H54 (cell line): ENCODE results near the gene CC2D2A.

Source experiments
- DNase-seq: peaks from one replicate; pipeline ENCODE4 v3.0.0; 2011; ENCODE audit warnings: low spot score, mixed read lengths; ENCODE audit not compliant: insufficient read length
- FAIRE-seq: peaks from 3 replicates; lab custom pipeline; 2011; peaks lifted over from hg19 to GRCh38; lab: Jason Lieb, UNC
- POLR2A ChIP-seq: IDR thresholded peaks from 2 replicates; pipeline ENCODE4 v1.6.1; 2011; ENCODE audit warnings: low read depth, mild to moderate bottlenecking, low read length

CC2D2A gene

GRCh38 chr4:15544248-15544729 lies 74.6 kb downstream of the CC2D2A start:
- no peak for TF ChIP-seq POLR2A
- DNase-seq (no peak), FAIRE-seq (no peak)

GRCh38 chr4:15545371-15545770 lies 75.7 kb downstream of the CC2D2A start:
- DNase-seq (no peak), FAIRE-seq (no peak)
- TF ChIP-seq POLR2A: no peak

GRCh38 chr4:15547392-15547791 lies 77.7 kb downstream of the CC2D2A start:
- no peak for DNase-seq
- no peak for TF ChIP-seq POLR2A
- FAIRE-seq: no peak

- FAIRE-seq (no peak), DNase-seq (no peak)
These were observed 80.8 kb downstream of the CC2D2A start for GRCh38 chr4:15550491-15550890.

GRCh38 chr4:15551740-15552446 lies 82.2 kb downstream of the CC2D2A start:
- FAIRE-seq: no peak
- no peak for TF ChIP-seq POLR2A
- no peak for DNase-seq

More at GRCh38 chr4:15550491-15550890, 80.8 kb downstream of the CC2D2A start:
- TF ChIP-seq POLR2A: no peak

- no peak for TF ChIP-seq POLR2A
- DNase-seq: no peak
- no peak for FAIRE-seq
These were observed 83.1 kb downstream of the CC2D2A start for GRCh38 chr4:15552557-15553362.

GRCh38 chr4:15556511-15557092 lies 86.9 kb downstream of the CC2D2A start:
- TF ChIP-seq POLR2A: no peak
- DNase-seq (no peak), FAIRE-seq (no peak)

GRCh38 chr4:15557786-15558550 lies 88.3 kb downstream of the CC2D2A start:
- no peak for TF ChIP-seq POLR2A
- DNase-seq (no peak), FAIRE-seq (no peak)

GRCh38 chr4:15558561-15558960 lies 88.9 kb downstream of the CC2D2A start:
- FAIRE-seq (no peak), DNase-seq (no peak)

GRCh38 chr4:15562114-15562513 lies 92.4 kb downstream of the CC2D2A start:
- FAIRE-seq: no peak
- no peak for DNase-seq
- TF ChIP-seq POLR2A: no peak

More at GRCh38 chr4:15558561-15558960, 88.9 kb downstream of the CC2D2A start:
- TF ChIP-seq POLR2A: no peak

GRCh38 chr4:15562623-15563022 lies 92.9 kb downstream of the CC2D2A start:
- no peak for DNase-seq
- FAIRE-seq: no peak
- TF ChIP-seq POLR2A: no peak

GRCh38 chr4:15563871-15564270 lies 94.2 kb downstream of the CC2D2A start:
- TF ChIP-seq POLR2A: no peak
- DNase-seq (no peak), FAIRE-seq (no peak)

GRCh38 chr4:15568821-15569220 lies 99.1 kb downstream of the CC2D2A start:
- FAIRE-seq: no peak
- no peak for TF ChIP-seq POLR2A
- no peak for DNase-seq

GRCh38 chr4:15569746-15570145 lies 100.1 kb downstream of the CC2D2A start:
- FAIRE-seq (no peak), DNase-seq (no peak)

More at GRCh38 chr4:15569746-15570145, 100.1 kb downstream of the CC2D2A start:
- no peak for TF ChIP-seq POLR2A
